SH-SY5Y (cell line): ENCODE data around the gene EFR3B.

ENCODE experiments used
- GATA2 ChIP-seq: IDR thresholded peaks from 2 replicates; pipeline ENCODE4 v1.6.1; 2011; ENCODE audit warnings: mild to moderate bottlenecking, low read depth, low read length
- GATA3 ChIP-seq: IDR thresholded peaks from 2 replicates; pipeline ENCODE4 v1.6.1; 2011; ENCODE audit warnings: low read depth, mild to moderate bottlenecking, low read length, moderate library complexity

EFR3B gene

DNA sequence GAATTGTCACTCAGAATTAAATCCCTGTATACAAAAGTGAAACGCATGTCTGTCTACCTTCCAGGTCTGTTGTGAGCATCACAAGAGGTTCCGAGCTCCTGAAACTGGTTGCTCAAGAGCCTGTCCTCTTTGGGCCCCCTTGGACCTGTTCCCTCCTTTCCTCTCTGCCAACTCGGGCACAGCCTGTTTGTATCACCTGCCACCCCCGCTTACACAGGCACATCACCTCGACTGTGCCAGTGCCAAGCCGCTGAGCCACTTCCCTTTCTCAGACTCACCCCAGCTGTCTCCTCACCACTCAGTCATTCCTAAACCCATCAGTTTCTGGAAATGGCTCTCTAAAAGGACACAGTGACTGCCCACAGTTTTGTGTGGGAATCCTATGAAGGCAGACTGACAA, 3.1 kb downstream of the EFR3B start:
- TF ChIP-seq GATA3 (no peak), GATA2 (no peak)

DNA sequence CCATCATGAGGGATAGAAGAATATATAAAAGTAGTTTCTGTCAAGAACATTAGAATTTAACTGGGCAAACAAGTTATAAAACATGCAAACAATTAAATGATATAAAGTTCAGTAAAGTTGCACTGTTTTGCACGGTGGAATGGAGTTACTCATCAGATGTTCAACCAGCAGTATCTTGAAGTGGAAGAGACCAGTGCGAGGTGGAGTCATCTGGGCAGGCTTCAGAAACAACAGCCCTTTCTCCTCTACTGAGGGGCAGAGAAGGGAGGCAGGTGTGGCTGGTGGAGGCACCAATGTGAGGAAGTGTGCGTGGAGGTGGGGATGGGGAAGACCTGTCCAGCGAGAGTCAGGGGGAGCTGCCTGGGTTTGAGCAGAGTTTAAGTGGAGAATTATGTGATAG, 7.5 kb downstream of the EFR3B start:
- no peak for TF ChIP-seq GATA3
- TF ChIP-seq GATA2, result no peak

DNA sequence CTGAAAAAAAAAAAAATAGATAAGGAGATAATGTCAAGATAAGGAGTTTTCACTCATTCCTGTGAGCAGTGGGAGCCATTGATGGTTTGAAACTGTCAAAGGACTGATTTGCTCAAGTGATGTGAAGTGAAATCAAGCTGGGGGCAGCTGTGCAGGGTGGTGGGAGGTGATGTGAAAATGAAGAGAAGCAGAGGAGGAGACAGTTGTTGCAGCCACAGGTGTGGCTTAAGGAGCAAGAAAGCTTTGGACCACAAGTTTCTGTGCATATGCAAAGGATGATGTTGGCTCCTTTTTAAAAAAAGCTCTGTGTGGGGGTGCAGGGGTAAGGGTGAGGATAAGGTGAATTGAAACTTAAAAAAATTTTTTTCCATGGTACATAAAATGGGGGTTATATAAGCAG, 8.3 kb downstream of the EFR3B start:
- TF ChIP-seq GATA3 (no peak), GATA2 (no peak)

DNA sequence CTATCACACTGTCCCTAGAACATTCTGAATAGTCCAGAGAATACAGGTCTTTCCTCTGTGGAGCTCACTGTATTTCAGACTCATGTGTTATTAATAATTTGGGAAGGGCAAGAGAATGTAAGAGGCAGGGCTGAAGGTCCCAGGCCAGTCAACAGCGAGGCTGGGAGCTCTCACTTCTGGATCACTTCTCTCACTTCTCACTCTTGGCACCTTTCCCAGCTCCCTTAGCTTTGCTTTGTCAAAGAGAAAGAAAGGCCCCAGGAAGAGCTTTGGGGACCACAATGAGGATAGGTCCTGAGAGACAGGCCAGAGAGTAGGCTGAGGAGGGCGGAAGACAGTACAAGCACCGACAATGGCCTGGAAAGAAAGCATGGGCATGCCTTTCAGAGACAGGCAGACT, 11.2 kb downstream of the EFR3B start:
- no peak for TF ChIP-seq GATA3
- TF ChIP-seq GATA2, result no peak

DNA sequence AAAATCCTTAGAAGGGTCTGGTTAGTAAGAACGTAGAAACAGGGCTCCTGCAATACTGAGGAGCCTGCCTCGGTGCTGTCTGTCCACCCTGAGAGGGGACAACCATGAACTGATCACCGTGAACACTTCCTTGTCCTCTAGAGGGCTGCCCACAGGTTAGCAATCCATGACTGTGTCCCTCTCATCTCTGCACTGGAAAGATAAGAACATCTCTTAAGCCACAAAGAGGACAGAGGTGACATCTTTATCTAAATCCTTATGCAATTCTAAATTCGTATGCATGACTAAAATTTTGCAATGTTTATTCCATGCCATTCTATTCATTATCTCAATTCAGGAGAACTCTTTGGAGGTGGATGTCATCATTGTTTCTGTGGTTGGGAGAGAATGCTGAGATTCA, 12.8 kb downstream of the EFR3B start:
- no peak for TF ChIP-seq GATA3

DNA sequence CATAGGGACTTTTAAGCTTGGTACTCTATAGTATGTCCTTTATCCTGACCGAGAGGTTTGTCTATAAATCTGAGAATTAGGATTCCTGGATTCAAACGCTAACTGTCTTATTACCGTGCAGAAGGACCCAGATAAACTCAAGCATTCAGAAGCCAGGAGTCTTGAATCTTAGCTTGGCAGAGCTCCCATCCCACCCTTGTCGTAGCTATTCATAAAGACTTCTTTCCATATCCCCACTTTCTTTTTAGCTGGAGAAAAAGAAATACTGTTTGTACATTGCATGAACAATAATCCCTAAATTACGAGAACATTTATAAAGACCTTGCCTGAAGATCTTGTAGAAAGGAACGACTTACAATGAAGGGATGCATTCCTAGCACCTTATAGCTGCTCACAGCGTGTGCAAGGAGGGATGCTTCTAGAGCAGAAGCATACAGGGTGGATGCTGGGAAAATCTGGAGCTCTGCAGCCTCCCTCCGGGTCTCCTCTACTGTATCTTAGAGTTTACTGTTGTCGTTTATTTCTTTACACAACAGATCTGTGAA, 13.6 kb downstream of the EFR3B start:
- TF ChIP-seq GATA2 (no peak), GATA3 (no peak)

DNA sequence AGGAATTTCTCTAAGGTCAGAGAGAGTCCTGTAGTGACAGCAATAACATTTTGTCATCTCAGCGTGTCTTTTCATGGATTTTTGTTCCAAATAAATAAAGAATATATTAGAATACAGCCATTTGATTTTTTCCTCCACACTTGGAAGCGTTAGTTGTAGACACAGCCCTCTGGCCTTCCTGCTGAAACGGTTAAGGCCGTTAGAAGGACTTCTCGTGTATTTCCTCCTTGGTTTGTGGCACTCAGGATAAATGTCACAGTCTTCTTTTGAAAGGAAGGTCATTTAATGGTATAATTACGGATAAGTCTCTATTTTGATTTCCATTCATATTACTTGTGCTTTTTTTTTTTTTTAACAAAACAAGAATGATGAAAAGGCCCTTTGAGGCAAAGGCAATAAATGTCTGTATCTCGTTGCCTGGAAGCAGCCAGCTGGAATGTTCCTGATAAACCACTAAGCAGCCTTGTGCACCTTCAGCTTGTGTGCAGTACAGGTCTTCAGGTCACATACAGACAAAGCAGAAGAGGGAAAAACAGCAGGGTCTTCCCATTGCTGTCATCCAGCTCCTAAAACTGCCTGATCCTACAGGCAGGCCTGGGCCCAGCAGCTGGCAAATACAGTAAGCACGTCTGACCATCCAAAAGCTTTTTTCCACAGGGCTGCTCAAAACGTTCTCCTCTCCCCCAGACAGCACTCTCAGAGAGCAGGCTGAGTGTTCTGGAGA, 14.4 kb downstream of the EFR3B start:
- TF ChIP-seq GATA3 (no peak), GATA2 (no peak)

DNA sequence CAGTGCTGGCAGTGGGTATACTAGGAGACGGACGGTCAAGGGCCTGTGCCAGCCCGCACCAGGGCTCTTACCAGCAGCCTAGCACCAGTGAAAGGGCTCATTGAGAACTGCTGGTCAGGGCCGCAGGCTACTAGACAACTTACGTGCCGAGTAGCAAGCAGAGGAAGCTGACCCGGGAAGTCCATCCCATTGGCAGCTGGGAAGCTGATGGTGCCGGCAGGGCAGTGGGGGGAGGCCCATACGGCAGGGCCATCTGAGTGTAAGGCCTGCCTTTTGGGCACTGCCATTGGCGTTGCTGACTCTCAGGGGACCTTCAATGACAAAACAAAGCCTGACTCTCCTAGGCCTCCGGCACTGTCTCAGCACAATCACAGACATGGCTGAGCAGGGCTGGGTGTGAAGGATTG, 20.6 kb downstream of the EFR3B start:
- TF ChIP-seq GATA3 (no peak), GATA2 (no peak)

DNA sequence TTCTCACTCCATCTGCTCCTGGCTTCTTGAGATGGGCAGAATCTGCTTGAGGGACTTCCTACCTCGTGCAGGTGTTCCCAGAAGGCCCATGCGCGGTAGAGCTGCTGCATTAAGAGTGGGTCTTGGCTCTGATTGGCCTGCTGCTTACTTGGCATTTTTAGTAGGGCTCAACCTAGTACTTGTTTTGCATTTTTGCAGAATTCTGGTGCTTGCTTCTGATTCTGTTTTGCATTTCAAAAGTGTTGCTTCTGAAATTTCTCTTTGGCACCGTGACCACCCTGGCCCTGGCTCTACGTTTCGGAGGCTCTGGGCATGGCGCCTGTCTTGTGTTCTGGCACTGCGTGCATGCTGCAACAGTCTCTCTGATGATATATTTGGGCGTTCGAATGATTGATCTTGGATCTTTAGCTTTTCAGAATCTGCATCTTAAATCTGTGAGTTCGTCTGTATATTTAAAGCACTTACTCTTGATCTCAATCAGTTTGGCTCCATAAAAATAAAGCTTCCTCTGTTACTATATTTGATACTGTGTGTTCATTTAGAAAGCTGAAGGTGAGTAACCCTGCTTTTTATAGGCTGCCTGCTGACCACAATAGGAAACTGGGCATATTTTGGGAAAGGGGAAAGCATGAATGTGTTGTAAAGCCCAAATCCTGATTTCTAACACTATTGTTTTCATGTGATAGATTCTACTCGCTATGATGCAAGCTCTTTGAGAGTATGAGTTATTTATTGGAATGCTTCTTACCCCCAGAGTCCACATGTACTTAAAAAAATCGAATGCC, 22.2 kb downstream of the EFR3B start:
- TF ChIP-seq GATA3 (no peak), GATA2 (no peak)

DNA sequence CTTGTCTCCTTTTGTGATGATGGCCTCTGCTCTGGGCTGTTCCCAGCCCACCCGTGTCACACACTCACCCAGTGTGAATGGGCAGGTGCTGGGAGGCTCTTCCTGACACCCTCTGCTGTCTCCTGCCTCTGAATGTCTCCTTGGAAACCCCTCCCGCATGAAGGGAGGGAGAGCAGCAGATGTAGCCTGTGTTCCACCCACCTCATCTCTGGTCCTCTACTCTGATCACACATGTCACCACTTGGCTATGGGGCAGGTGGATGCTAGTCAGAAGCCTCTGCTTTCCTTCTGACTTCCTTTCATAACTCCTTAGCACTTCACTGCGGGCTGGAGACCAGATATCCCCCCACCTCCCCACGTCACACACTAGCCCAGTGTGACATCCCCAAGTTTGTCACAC, 23.9 kb downstream of the EFR3B start:
- TF ChIP-seq GATA2 (no peak), GATA3 (no peak)

DNA sequence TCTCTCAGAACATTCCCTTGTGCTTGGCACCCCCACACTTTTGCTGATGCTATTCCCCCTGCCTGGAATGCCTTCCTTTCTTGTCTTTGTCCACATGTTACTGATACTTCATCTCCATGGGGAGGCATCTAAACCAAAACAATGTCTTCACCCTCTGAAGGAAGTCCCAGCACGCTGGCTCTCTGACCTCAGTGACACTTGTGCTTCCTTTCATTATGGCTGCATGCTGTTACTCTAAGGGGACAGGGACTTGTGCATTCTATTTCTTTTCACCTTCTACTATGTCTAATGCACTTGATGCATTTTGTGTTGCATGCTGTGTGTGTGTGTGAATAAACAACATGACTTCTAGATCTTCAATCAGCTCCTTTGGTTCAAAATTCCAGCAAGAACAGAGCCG, 24.6 kb downstream of the EFR3B start:
- no peak for TF ChIP-seq GATA3
- TF ChIP-seq GATA2, result no peak

DNA sequence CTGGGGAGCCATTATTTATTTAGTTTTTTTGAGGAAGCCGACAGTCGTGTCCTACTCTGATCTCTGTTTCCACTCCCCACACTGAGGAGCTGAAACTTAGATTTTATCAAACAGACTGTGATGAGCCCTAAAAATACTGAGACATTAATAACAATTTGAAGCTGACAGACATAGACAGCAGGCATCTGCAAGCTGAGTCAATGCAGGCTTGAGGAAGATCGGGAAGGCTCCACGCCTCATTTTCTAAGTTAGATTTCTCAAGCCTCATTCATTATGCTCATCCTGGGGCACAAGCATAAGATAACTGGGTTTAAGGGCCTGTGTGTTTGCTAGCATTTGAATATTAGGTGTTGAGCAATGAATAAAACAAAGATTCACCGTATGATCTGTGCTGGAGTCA, 26.3 kb downstream of the EFR3B start:
- TF ChIP-seq GATA3, result no peak
- TF ChIP-seq GATA2, result 0 out of 2 replicates have a peak, but pooled peaks have one; percentile 13

DNA sequence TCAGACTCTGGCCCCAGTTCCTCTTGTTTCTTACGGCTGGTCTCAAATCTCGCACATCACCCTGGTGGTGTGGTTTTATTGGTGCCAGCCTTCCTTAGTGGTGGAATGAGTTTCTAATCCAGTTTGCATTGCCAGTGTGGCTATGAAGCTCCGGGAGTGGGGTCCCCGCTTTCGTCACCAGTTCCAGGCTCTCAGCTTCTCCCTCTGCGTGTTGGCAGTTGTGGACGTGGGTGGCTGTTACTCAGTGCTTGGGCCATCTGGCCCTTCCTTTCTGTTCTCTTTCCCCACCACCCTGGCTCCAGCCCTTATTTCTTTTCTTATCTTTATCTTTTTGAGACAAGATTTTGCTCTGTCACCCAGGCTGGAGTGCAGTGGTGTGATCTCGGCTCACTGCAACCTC, 30.1 kb downstream of the EFR3B start:
- no peak for TF ChIP-seq GATA3

DNA sequence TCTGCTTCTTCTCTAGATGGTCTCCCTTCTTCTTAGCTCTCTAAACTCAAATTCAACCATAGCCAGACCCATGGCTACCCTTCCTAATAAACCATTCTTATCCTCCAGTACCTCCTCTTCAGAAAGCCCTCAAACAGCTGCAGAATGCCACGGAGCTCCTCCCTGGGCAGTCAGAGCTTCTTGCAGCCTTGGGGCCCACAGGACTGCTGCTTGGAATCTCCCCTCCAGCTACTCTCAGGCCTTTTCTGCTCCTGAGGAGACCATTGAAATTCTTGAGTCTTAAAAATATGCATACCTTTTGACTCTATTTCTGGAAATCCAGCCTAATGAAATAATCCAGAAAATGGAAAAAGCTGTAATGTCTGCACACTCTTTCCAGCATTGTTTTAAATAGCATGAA, 30.7 kb downstream of the EFR3B start:
- TF ChIP-seq GATA3 (no peak), GATA2 (no peak)

DNA sequence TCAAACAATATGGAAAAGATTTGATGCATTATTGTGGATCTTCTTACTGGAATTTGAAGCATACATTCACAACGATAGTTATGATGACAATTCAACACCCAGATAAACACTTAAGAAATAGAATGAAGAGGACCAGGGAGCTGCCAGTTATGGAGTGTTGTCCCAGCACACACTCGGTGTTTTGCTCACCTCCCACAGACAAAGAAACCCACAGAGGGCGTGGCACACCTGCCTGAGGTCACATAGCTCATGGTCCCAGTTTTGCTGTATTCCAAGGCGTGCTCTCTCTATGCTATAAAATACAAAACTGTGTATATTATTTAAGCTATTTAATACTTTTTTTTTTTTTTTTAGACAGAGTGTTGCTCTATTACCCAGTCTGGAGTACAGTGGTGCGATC, 31.1 kb downstream of the EFR3B start:
- no peak for TF ChIP-seq GATA2
- TF ChIP-seq GATA3, result no peak
